ENCODE data around the gene GFRA1.

Gene GFRA1

DNA sequence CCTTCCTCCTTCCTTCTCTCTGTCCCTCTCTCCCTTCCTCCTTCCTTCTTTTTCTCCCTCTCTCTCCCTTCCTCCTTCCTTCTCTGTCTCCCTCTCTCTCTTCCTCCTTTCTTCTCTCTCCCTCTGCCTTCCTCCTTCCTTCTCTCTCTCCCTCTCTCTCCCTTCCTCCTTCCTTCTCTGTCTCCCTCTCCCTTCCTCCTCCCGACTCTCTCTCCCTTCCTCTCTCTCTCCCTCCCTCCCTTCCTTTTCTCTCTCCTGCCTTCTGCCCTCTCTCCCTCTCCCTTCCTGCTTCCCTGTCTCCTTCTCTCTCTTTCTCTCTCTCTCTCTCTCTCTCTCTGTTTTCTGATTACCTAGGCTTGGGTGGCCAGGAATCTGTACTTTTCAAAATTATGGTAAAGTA is 16.6 kb upstream of the GFRA1 start:
- TF ChIP-seq POLR2A (IDR thresholded peaks at IDR 0.05; ENCODE audit: extremely low read depth, insufficient read length) (no peak), MYC (IDR thresholded peaks at IDR 0.05; ENCODE audit: low read depth, low read length) (no peak), CTCF (IDR thresholded peaks at IDR 0.05; ENCODE audit: low read depth, low read length) (no peak), MAX (IDR thresholded peaks at IDR 0.05; ENCODE audit: low read depth, low read length) (no peak)
- DNase-seq (ENCODE audit: low read depth), result no peak
- H3K4me3 ChIP-seq (ENCODE audit: low read depth, low read length), result no peak overlapping the region

- TF ChIP-seq CTCF (IDR thresholded peaks at IDR 0.05; ENCODE audit: low read depth, low read length), result peak; percentile 55
- TF ChIP-seq POLR2A (IDR thresholded peaks at IDR 0.05; ENCODE audit: extremely low read depth, insufficient read length), result no peak
- peak; percentile 56 for DNase-seq (ENCODE audit: low read depth)
- no peak overlapping the region for H3K4me3 ChIP-seq (ENCODE audit: low read depth, low read length)
Measured at GRCh38 chr10:116287906-116288501, 15.0 kb upstream of the GFRA1 start.

DNA sequence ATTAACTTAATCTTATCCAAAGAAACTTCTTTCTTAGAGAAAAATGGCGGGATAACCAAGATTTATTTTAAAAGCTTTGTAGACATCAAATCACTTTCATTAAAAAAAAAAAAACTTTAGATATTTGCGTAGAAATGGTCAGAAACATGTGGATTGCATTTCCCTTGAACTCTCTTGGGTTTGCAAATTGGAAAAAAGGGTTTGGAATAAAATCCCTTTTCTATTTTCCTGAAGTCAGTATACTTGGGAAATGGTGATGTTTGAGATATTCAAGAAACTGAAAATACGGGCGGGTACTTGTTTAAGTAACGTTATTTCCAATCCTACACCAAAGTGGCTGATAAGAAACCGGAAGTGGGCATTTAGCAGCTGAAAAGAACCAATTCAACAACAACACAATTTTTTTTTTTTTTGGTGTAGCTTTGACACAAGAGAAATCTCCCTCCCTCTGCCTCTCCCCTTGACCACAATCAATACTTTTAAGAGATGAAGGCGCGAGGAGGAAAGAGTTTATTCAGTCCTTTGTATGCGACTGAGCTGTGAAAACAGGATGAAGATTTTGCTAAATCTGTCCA is 13.7 kb upstream of the GFRA1 start:
- no peak for DNase-seq (ENCODE audit: low read depth)
- TF ChIP-seq MAX (IDR thresholded peaks at IDR 0.05; ENCODE audit: low read depth, low read length), result no peak
- H3K4me3 ChIP-seq (ENCODE audit: low read depth, low read length), result no peak overlapping the region

- DNase-seq (ENCODE audit: low read depth), result no peak
- H3K4me3 ChIP-seq (ENCODE audit: low read depth, low read length), result no peak overlapping the region
- TF ChIP-seq MAX (IDR thresholded peaks at IDR 0.05; ENCODE audit: low read depth, low read length), result no peak
- TF ChIP-seq CTCF (IDR thresholded peaks at IDR 0.05; ENCODE audit: low read depth, low read length), result no peak
- TF ChIP-seq MYC (IDR thresholded peaks at IDR 0.05; ENCODE audit: low read depth, low read length), result no peak
- no peak for TF ChIP-seq POLR2A (IDR thresholded peaks at IDR 0.05; ENCODE audit: extremely low read depth, insufficient read length)
Measured at GRCh38 chr10:116281775-116282174, 8.8 kb upstream of the GFRA1 start.

- H3K4me3 ChIP-seq (ENCODE audit: low read depth, low read length), result no peak overlapping the region
- DNase-seq (ENCODE audit: low read depth), result no peak
- TF ChIP-seq MYC (IDR thresholded peaks at IDR 0.05; ENCODE audit: low read depth, low read length), result no peak
- TF ChIP-seq MAX (IDR thresholded peaks at IDR 0.05; ENCODE audit: low read depth, low read length), result no peak
- no peak for TF ChIP-seq POLR2A (IDR thresholded peaks at IDR 0.05; ENCODE audit: extremely low read depth, insufficient read length)
- TF ChIP-seq CTCF (IDR thresholded peaks at IDR 0.05; ENCODE audit: low read depth, low read length), result no peak
Measured at GRCh38 chr10:116278846-116279245, 5.8 kb upstream of the GFRA1 start.

DNA sequence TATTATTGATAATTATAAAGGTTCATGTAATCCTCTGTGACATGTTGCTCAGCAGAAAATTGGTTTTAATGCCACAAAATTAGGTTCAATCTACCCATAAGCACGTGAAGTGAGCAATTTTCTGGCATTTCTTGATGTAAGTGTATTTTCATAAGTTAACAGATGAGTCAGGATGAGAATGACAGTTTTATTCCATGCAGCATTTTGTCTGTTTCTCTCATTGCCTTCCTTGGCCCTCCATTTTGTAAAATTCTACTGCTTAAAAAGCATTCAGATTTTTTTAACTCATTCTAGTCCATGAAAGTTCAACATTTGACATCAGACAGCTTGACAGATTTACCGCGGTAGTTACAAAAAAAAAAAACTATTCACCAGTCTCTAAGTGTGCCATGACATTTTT is 4.0 kb upstream of the GFRA1 start:
- DNase-seq (ENCODE audit: low read depth), result no peak
- TF ChIP-seq MAX (IDR thresholded peaks at IDR 0.05; ENCODE audit: low read depth, low read length) (no peak), MYC (IDR thresholded peaks at IDR 0.05; ENCODE audit: low read depth, low read length) (no peak), POLR2A (IDR thresholded peaks at IDR 0.05; ENCODE audit: extremely low read depth, insufficient read length) (no peak), CTCF (IDR thresholded peaks at IDR 0.05; ENCODE audit: low read depth, low read length) (no peak)

More for the DNA sequence above, 4.0 kb upstream of the GFRA1 start:
- no peak overlapping the region for H3K4me3 ChIP-seq (ENCODE audit: low read depth, low read length)

Data from NB4 (cell line).